CD4-positive, alpha-beta memory T cell (primary cell): ENCODE data around the gene GRWD1. TPM values are rescaled to one million over a fixed set of nuclear protein-coding genes. Genes with fewer than 3 reads are reported as not detected.
A peak's percentile ranks its signal among the peaks of the same experiment; 100 is the strongest.

Experiments used
- CTCF ChIA-PET: fragments of 350-600 bp; sonication (Branson Sonifier 250); formaldehyde crosslinking; loops from one replicate; lab custom pipeline; 2021; ENCODE audit warnings: inconsistent platforms; ENCODE audit not compliant: partially characterized antibody; lab: Charles Lee
- POLR2A ChIA-PET: fragments of 350-600 bp; sonication (Branson Sonifier 250); formaldehyde crosslinking; loops from one replicate; lab custom pipeline; 2021; ENCODE audit not compliant: partially characterized antibody; lab: Charles Lee
- DNase-seq, 5 donors: peaks; one replicate each; pipeline versions ENCODE4 v3.0.0 to v3.0.0-alpha.2; 2020 to 2022; ENCODE audit warnings: mixed read lengths in 1 of 5
- H3K27ac ChIP-seq: one replicate; pipeline ENCODE4 v1.7.0; 2013; ENCODE audit warnings: low read depth, low read length
- H3K27me3 ChIP-seq: 2 replicates; pipeline ENCODE4 v1.7.0; 2013; ENCODE audit warnings: mild to moderate bottlenecking, low read length, moderate library complexity; ENCODE audit not compliant: insufficient read depth
- H3K36me3 ChIP-seq: 2 replicates; pipeline ENCODE4 v1.7.0; 2013; ENCODE audit warnings: mild to moderate bottlenecking, low read length, moderate library complexity; ENCODE audit not compliant: insufficient read depth
- H3K4me1 ChIP-seq: 2 replicates; pipeline ENCODE4 v1.7.0; 2013; ENCODE audit warnings: mild to moderate bottlenecking, low read length, moderate library complexity; ENCODE audit not compliant: insufficient read depth
- H3K4me3 ChIP-seq, 2 donors: one replicate each; pipeline ENCODE4 v1.7.0; 2013; ENCODE audit warnings: low read length in 2 of 2, mild to moderate bottlenecking in 1 of 2
- H3K9me3 ChIP-seq, 2 donors: one replicate each; pipeline ENCODE4 v1.7.0; 2013; ENCODE audit warnings: low read length in 2 of 2, control low read depth in 1 of 2; ENCODE audit not compliant: control insufficient read depth in 1 of 2
- H3K27ac Mint-ChIP-seq, 7 donors: one replicate each; pipeline ENCODE4 v1.8.0; 2020 to 2021; ENCODE audit warnings: mixed read lengths in 7 of 7, mild to moderate bottlenecking in 6 of 7, inconsistent platforms in 3 of 7, moderate library complexity in 3 of 7
- H3K27me3 Mint-ChIP-seq, 2 donors: one replicate each; pipeline ENCODE4 v1.8.0; 2020 to 2021; ENCODE audit warnings: mixed read lengths in 2 of 2
- H3K36me3 Mint-ChIP-seq, 2 donors: one replicate each; pipeline ENCODE4 v1.8.0; 2020 to 2021; ENCODE audit warnings: mixed read lengths in 2 of 2, inconsistent platforms in 1 of 2, mild to moderate bottlenecking in 1 of 2
- H3K4me1 Mint-ChIP-seq, 4 donors: one replicate each; pipeline ENCODE4 v1.8.0; 2020 to 2021; ENCODE audit warnings: mixed read lengths in 4 of 4, mild to moderate bottlenecking in 1 of 4
- H3K4me3 Mint-ChIP-seq, 8 donors: one replicate each; pipeline ENCODE4 v1.8.0; 2020 to 2021; ENCODE audit warnings: mixed read lengths in 8 of 8, mild to moderate bottlenecking in 7 of 8, moderate library complexity in 6 of 8, inconsistent platforms in 3 of 8
- H3K9me3 Mint-ChIP-seq, 8 donors: one replicate each; pipeline ENCODE4 v1.8.0; 2020 to 2021; ENCODE audit warnings: mixed read lengths in 8 of 8, mild to moderate bottlenecking in 5 of 8, inconsistent platforms in 3 of 8, moderate library complexity in 1 of 8
- intact Hi-C: fragments of 100-400 bp; cut with micrococcal nuclease; formaldehyde crosslinking; loops from one replicate; pipeline ENCODE4 v1.15.1; 2023
- polyA plus RNA-seq, 2 donors: library from polyadenylated mRNA; unstranded; fragments of 300-500 nt; fragmentation: Illumina TruSeq; gene quantifications; one replicate each; pipeline ENCODE4 v1.2.3, GENCODE V29; 2021
- total RNA-seq, 2 experiments: library from RNA; stranded (reverse); gene quantifications; one replicate each; pipeline ENCODE4 v1.2.3, GENCODE V29; 2021

Gene GRWD1
- total and polyA plus RNA-seq, 4 experiments from 2014 or later: 36.2 to 52.8 (median 41.7) TPM

DNA sequence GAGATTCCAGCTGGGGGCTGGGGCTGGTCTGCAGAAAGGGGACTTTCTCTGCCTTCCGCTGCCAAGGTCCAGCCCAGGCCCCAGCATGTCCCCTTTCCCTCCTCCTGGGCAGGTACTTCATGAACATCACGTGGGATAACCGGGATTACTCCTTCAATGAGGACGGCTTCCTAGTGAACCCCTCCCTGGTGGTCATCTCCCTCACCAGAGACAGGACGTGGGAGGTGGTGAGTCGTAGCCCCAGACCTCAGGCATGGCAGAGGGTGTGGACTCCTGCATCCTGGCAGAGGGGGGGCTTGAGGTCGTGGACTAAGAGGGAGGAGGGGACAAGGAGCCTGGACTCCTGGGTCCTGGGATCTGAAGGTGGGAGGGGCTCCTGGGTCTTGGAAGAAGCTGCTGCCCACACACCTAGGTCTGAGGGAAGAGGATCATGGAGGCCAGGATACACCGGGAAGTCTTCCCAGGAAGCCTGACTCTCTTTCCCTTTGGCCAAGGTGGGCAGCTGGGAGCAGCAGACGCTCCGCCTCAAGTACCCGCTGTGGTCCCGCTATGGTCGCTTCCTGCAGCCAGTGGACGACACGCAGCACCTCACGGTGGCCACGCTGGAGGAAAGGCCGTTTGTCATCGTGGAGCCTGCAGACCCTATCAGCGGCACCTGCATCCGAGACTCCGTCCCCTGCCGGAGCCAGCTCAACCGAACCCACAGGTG is 31.8 kb upstream of the GRWD1 start:
- Mint-ChIP-seq H3K36me3 (no peaks in the 10 kb centered on the region), H3K27me3 (peaks cover 0 to 2% of the 10 kb centered on the region in 2 donors), H3K9me3 (no peaks in the 10 kb centered on the region), H3K27ac (peak overlapping the region in 4 of 7 donors; percentile 12 to 67 (median 48)), H3K4me1 (peaks cover 11 to 39% (median 21%) of the 10 kb centered on the region in 4 donors), H3K4me3 (peak overlapping the region in 6 of 8 donors; percentile 81 to 91 (median 84))
- H3K27me3 ChIP-seq: no peaks in the 10 kb centered on the region
- no peak for DNase-seq
- POLR2A ChIA-PET: interaction anchor here (0.6 to 1.9 kb wide), 6 partner anchors 11 to 1051 kb away, joined by 3 to 7 read pairs (median 3); partner anchors contain the start of genes GRWD1 and KDELR1
- CTCF ChIA-PET: interaction anchor here (1.2 kb wide), 2 partner anchors 11 to 23 kb away, joined by 4 to 7 read pairs; partner anchors contain the start of gene KDELR1
- intact Hi-C loops: no loop called here
- H3K27ac ChIP-seq: no peak overlapping the region
- H3K4me3 ChIP-seq: peak overlapping the region in 1 of 2 donors; percentile 49
- H3K9me3 ChIP-seq: no peaks in the 10 kb centered on the region
- H3K36me3 ChIP-seq: no peaks in the 10 kb centered on the region
- H3K4me1 ChIP-seq: peaks cover 18% of the 10 kb centered on the region

DNA sequence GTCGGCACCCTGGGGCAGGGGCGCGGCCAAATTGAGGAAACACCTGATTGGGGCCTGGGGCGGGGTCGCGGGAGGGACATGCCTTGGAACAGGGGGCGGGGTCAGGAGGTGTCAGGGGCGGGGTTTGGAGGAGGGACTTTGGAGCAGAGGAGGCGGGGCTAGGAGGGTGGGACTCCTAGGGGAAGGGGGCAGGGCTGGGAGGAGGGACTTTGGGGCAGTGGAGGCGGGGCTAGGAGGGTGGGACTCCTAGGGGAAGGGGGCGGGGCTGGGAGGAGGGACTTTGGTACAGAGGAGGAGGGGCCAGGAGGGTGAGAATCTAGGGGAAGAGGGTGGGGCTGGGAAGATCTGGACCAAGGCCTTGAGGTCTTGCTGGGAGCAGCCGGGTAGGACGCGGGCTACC is 30.4 kb upstream of the GRWD1 start:
- Histone ChIP-seq H3K4me1 (peaks cover 19% of the 10 kb centered on the region), H3K4me3 (peak overlapping the region in 1 of 2 donors; percentile 49), H3K27ac (no peak overlapping the region), H3K9me3 (no peaks in the 10 kb centered on the region), H3K27me3 (no peaks in the 10 kb centered on the region), H3K36me3 (no peaks in the 10 kb centered on the region)
- Mint-ChIP-seq H3K27me3 (peaks cover 0 to 2% of the 10 kb centered on the region in 2 donors), H3K27ac (peak overlapping the region in 4 of 7 donors; percentile 29 to 62 (median 34)), H3K4me3 (peak overlapping the region; percentile 31 to 88 (median 70)), H3K4me1 (peaks cover 14 to 43% (median 24%) of the 10 kb centered on the region in 4 donors), H3K36me3 (no peaks in the 10 kb centered on the region), H3K9me3 (no peaks in the 10 kb centered on the region)
- POLR2A ChIA-PET: interaction anchor here (1.0 to 1.7 kb wide), 3 partner anchors 12 to 51 kb away, joined by 3 read pairs; partner anchors contain the start of genes SYNGR4 and TMEM143
- CTCF ChIA-PET: no interaction called here
- intact Hi-C loops: no loop called here
- DNase-seq: peak; percentile 51 to 84 (median 61)

DNA sequence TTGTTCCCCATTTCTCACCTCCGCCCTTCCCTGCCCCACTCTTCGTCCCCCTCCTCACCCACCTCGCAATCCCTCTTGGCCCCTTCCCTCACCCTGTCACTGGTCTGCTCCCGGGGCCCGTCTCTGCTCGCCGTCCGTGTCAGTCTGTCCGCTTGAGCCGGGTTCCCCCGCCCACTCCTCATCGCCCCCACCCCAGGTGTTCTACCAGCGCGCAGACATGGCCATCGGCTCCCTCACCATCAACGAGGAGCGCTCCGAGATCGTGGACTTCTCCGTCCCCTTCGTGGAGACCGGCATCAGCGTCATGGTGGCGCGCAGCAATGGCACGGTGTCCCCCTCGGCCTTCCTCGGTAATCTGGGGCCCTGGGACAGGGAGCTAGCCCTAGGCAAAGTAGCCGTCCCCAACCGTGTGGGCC is 30.0 kb upstream of the GRWD1 start:
- no peak overlapping the region for H3K27ac ChIP-seq
- ChIA-PET POLR2A (interaction anchor here (1.1 kb wide), 1 partner anchor 52 kb away, joined by 3 read pairs; the partner anchor contains the start of genes SYNGR4 and TMEM143), CTCF (no interaction called here)
- no peaks in the 10 kb centered on the region for H3K36me3 ChIP-seq
- no peak for DNase-seq
- H3K27me3 ChIP-seq: no peaks in the 10 kb centered on the region
- no peaks in the 10 kb centered on the region for H3K9me3 Mint-ChIP-seq
- peak overlapping the region in 3 of 7 donors; percentile 7 to 46 (median 18) for H3K27ac Mint-ChIP-seq
- no peaks in the 10 kb centered on the region for H3K36me3 Mint-ChIP-seq
- no peak overlapping the region for H3K4me3 ChIP-seq
- intact Hi-C loops: no loop called here
- peak overlapping the region in 7 of 8 donors; percentile 17 to 88 (median 70) for H3K4me3 Mint-ChIP-seq
- H3K4me1 ChIP-seq: peaks cover 19% of the 10 kb centered on the region
- peaks cover 0 to 2% of the 10 kb centered on the region in 2 donors for H3K27me3 Mint-ChIP-seq
- peaks cover 14 to 40% (median 24%) of the 10 kb centered on the region in 4 donors for H3K4me1 Mint-ChIP-seq
- H3K9me3 ChIP-seq: no peaks in the 10 kb centered on the region

DNA sequence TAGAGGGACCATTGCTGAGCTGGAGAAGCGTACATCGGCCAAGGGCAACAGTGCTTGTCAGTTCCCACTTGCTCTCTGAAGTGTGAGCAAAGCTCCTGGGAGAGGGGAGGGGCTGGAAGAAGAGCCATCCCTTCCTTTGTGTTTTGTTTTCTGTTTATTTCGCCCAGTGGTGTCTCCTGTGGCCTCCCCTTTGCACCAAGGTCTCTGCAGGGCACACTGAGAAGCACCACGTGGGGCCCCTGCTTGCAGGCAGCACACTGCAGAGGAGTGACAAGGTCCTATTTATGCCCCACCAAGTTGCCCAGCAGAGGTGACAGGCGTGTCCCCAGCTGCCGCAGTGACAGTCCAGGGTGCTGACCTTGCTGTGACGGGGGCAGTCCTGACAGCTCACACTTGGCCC is 28.4 kb upstream of the GRWD1 start:
- POLR2A ChIA-PET: interaction anchor here (1.5 kb wide), 1 partner anchor 85 kb away, joined by 3 read pairs; no protein-coding TSS in a partner anchor

DNA sequence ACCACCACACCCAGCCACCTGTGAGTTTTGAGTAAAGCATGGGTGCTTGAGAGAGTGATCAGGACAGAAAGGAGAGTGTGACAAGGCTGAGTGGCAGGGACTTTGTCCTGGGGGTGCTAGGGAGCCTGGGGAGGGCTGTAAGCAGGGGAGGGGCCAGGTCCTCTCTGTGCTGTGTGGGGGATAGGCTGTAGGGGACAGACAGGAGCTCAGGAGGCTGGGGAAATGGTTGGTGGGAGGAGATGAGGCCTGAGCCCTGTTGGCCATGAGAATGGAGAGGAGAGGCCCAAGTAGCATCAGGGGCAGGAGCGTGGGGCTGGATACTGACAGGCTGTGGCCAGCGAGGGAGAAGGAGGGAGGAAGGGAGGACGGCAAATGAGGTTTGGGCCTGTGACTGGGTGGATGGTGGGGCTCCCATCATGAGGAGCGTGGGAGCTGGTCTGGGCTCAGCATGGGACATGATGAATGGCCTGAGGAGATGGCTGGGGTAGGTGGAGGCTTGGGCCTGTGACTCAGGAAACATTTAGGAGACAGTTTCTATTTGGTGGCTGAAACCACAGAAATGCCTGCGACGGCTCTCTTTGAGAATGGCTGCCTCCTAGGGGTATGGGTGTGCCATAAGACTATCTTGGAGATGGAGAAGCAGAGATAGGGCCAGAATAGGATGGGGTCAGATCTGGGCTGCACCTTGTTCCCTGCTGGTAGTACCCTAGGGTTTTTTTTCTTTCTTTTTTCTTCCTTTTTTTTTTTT is 27.3 kb upstream of the GRWD1 start:
- Mint-ChIP-seq H3K27me3 (peaks cover 0 to 2% of the 10 kb centered on the region in 2 donors), H3K9me3 (no peaks in the 10 kb centered on the region), H3K36me3 (no peaks in the 10 kb centered on the region), H3K4me1 (peaks cover 14 to 36% (median 23%) of the 10 kb centered on the region in 4 donors), H3K4me3 (peak overlapping the region in 7 of 8 donors; percentile 81 to 94 (median 87)), H3K27ac (peak overlapping the region in 5 of 7 donors; percentile 42 to 90 (median 83))
- H3K27ac ChIP-seq: no peak overlapping the region
- H3K4me1 ChIP-seq: peaks cover 19% of the 10 kb centered on the region
- CTCF ChIA-PET: no interaction called here
- no peak overlapping the region for H3K4me3 ChIP-seq
- no peaks in the 10 kb centered on the region for H3K27me3 ChIP-seq
- H3K9me3 ChIP-seq: no peaks in the 10 kb centered on the region
- intact Hi-C loops: loop anchor here (1.0 kb wide), 1 partner anchor 27 kb away; the partner anchor contains the start of gene GRWD1
- POLR2A ChIA-PET: no interaction called here
- no peaks in the 10 kb centered on the region for H3K36me3 ChIP-seq
- no peak for DNase-seq

More for the DNA sequence above, 28.4 kb upstream of the GRWD1 start:
- H3K9me3 Mint-ChIP-seq: no peaks in the 10 kb centered on the region
- intact Hi-C loops: no loop called here
- no peak overlapping the region for H3K4me3 ChIP-seq
- H3K4me1 Mint-ChIP-seq: peaks cover 14 to 38% (median 24%) of the 10 kb centered on the region in 4 donors
- no peaks in the 10 kb centered on the region for H3K36me3 Mint-ChIP-seq
- CTCF ChIA-PET: no interaction called here
- peak overlapping the region in 1 of 7 donors; percentile 31 for H3K27ac Mint-ChIP-seq
- no peaks in the 10 kb centered on the region for H3K36me3 ChIP-seq
- H3K27me3 Mint-ChIP-seq: peaks cover 0 to 2% of the 10 kb centered on the region in 2 donors
- peaks cover 19% of the 10 kb centered on the region for H3K4me1 ChIP-seq
- no peaks in the 10 kb centered on the region for H3K27me3 ChIP-seq
- no peak overlapping the region for H3K4me3 Mint-ChIP-seq
- no peak overlapping the region for H3K27ac ChIP-seq
- DNase-seq: no peak
- no peaks in the 10 kb centered on the region for H3K9me3 ChIP-seq

DNA sequence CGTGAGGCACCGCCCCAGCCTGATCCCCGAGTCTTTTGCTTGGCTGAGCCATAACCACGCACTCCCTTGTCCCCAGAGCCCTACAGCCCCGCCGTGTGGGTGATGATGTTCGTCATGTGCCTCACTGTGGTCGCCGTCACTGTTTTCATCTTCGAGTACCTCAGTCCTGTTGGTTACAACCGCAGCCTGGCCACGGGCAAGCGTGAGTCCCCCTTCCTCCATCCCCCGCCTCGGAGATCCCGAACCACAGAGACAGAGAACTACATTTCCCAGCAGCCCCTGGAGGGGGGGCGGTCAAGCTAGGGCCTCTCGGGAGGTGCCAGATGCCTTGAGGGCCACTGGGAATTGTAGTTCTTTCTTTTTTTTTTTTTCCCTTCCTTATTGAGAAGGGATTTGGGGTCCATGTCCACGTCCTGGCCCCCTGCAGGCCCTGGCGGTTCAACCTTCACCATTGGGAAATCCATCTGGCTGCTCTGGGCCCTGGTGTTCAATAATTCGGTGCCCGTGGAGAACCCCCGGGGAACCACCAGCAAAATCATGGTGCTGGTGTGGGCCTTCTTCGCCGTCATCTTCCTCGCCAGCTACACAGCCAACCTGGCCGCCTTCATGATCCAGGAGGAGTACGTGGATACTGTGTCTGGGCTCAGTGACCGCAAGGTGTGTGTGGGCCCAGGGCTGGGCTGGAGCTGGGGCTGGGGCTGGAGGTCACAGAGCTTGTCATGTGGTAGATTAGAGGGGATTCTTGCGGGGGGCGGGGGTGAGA is 26.4 kb upstream of the GRWD1 start:
- Histone ChIP-seq H3K4me1 (peaks cover 18% of the 10 kb centered on the region), H3K27ac (no peak overlapping the region), H3K9me3 (no peaks in the 10 kb centered on the region), H3K36me3 (no peaks in the 10 kb centered on the region), H3K4me3 (no peak overlapping the region), H3K27me3 (no peaks in the 10 kb centered on the region)
- ChIA-PET CTCF (no interaction called here), POLR2A (interaction anchor here (1.0 kb wide), 2 partner anchors 17 to 28 kb away, joined by 3 to 4 read pairs; partner anchors contain the start of gene KDELR1)
- intact Hi-C loops: loop anchor here (1.0 kb wide), 1 partner anchor 26 kb away; the partner anchor contains the start of gene GRWD1
- Mint-ChIP-seq H3K9me3 (no peaks in the 10 kb centered on the region), H3K4me3 (peak overlapping the region; percentile 81 to 94 (median 87)), H3K36me3 (no peaks in the 10 kb centered on the region), H3K4me1 (peaks cover 14 to 31% (median 19%) of the 10 kb centered on the region in 4 donors), H3K27me3 (peaks cover 0 to 2% of the 10 kb centered on the region in 2 donors), H3K27ac (peak overlapping the region in 5 of 7 donors; percentile 68 to 90 (median 83))
- peak; percentile 69 to 84 (median 72) for DNase-seq
